Epithelial cell of umbilical artery (primary cell): ENCODE measurements around the gene ZDHHC24. TPM values are rescaled to one million over a fixed set of nuclear protein-coding genes. Genes with fewer than 3 reads are reported as not detected.

Source experiments
- total RNA-seq: library from RNA; depleted of rRNA; stranded (reverse); fragments of >200 nt; gene quantifications from 2 replicates; pipeline ENCODE4 v1.2.3, GENCODE V29; 2014

The ZDHHC24 gene, protein sequence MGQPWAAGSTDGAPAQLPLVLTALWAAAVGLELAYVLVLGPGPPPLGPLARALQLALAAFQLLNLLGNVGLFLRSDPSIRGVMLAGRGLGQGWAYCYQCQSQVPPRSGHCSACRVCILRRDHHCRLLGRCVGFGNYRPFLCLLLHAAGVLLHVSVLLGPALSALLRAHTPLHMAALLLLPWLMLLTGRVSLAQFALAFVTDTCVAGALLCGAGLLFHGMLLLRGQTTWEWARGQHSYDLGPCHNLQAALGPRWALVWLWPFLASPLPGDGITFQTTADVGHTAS
- 16.7 and 18.8 TPM in 2 replicates for total RNA-seq

GRCh38 chr11:66545701-66546367 lies at the start of gene ZDHHC24:
Gene ZDHHC24 (minus strand): TSS chr11:66546048. CDS start chr11:66546003, 45 bp downstream.

GRCh38 chr11:66592457-66593302 lies 46.8 kb upstream of the ZDHHC24 start, which contains the start of the genes CCDC87 and CCS:
Gene CCDC87 (minus strand): TSS chr11:66593063. CDS start chr11:66593015, 48 bp downstream.
Gene CCS (plus strand): TSS chr11:66593185. CDS start chr11:66593262, 77 bp downstream.

GRCh38 chr11:66568124-66568916 lies 22.5 kb upstream of the ZDHHC24 start, which contains the start of gene CTSF:
Gene CTSF (minus strand): TSS chr11:66568606. CDS start chr11:66568486, 120 bp downstream.

DNA sequence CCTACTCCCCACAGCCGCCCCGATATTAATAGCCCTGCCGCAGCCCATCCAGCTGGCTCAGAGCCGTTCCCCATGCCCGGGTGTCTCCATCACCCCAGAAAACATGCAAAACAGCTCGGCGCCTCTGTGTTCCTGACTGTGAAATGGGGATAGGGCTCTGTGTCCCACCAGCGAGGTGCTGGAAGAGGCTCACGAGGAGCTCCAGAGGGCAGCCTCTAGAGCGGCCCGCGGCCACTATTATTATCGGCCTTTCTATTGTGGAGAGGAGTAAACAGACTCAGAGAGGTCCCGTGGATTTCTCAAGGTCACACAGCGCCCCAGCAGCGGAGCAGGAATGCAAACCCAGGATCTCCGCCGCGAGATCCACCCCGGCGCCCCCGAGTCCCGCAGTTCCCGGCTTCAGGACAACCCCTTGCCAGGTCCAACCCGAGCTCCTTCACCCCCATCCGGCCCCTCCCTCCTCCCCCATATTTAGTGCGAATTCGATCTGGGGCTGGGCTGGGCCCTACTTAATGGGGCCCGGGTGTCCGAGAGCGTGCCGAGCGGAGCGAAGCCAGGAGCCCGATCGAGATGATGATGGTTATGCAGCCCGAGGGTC lies 619 bp upstream of the ZDHHC24 start, which contains the start of gene ACTN3:
TSS of gene ACTN3 (plus strand) at position 536 of the 598 bp plus-strand sequence. CDS start at position 571, 35 bp downstream.

GRCh38 chr11:66510271-66510989 lies 35.4 kb downstream of the ZDHHC24 start, which contains the start of gene BBS1:
Gene BBS1 (plus strand): TSS chr11:66510635. CDS start chr11:66510660, 25 bp downstream.

GRCh38 chr11:66480117-66480938 lies 65.5 kb downstream of the ZDHHC24 start, which contains the start of gene DPP3:
Gene DPP3 (plus strand): TSS chr11:66480434. CDS start chr11:66482201, 1,767 bp downstream.

Other genes with a start within 250 kb of the ZDHHC24 start
- gene CD248, start 229.0 kb downstream of the ZDHHC24 start, total RNA-seq, result 0.65 and 1.2 TPM in 2 replicates
- 4.9 and 8.1 TPM in 2 replicates for gene RIN1, start 209.6 kb downstream of the ZDHHC24 start, total RNA-seq
- 75.7 and 89.8 TPM in 2 replicates for gene BRMS1, start 200.9 kb downstream of the ZDHHC24 start, total RNA-seq
- 35.4 and 36.5 TPM in 2 replicates for gene B4GAT1, start 198.4 kb downstream of the ZDHHC24 start, total RNA-seq
- gene SLC29A2, start 174.3 kb downstream of the ZDHHC24 start, total RNA-seq, result 0.76 and 0.97 TPM in 2 replicates
- not detected in 2 replicates for gene NPAS4, start 125.0 kb downstream of the ZDHHC24 start, total RNA-seq
- 55.9 and 81.8 TPM in 2 replicates for gene MRPL11, start 107.2 kb downstream of the ZDHHC24 start, total RNA-seq
- gene PELI3, start 79.1 kb downstream of the ZDHHC24 start, total RNA-seq, result 2.9 and 3.2 TPM in 2 replicates
- 50.8 and 58.8 TPM in 2 replicates for gene DPP3, start 65.6 kb downstream of the ZDHHC24 start, total RNA-seq
- gene BBS1, start 35.4 kb downstream of the ZDHHC24 start, total RNA-seq, result 17.9 and 23.4 TPM in 2 replicates
- under 0.01 and 0.30 TPM in 2 replicates for gene ACTN3, start 855 bp upstream of the ZDHHC24 start, total RNA-seq
- 13.3 and 17.2 TPM in 2 replicates for gene CTSF, start 22.6 kb upstream of the ZDHHC24 start, total RNA-seq
- under 0.01 and 0.15 TPM in 2 replicates for gene CCDC87, start 47.0 kb upstream of the ZDHHC24 start, total RNA-seq
- gene CCS, start 47.1 kb upstream of the ZDHHC24 start, total RNA-seq, result 46.4 and 49.2 TPM in 2 replicates
- 16.6 and 41.8 TPM in 2 replicates for gene RBM14, start 70.6 kb upstream of the ZDHHC24 start, total RNA-seq
- 118 and 149 TPM in 2 replicates for gene RBM4, start 92.7 kb upstream of the ZDHHC24 start, total RNA-seq
- gene RBM4B, start 131.8 kb upstream of the ZDHHC24 start, total RNA-seq, result 15.3 and 22.9 TPM in 2 replicates
- 26.3 and 38.3 TPM in 2 replicates for gene SPTBN2, start 183.2 kb upstream of the ZDHHC24 start, total RNA-seq